IPS DF 4.7 (cell line): Measurements from ENCODE around the gene GABARAPL2.

Experiments
- DNase-seq: peaks from one replicate; pipeline ENCODE4 v3.0.0-alpha.2; 2013; ENCODE audit warnings: low spot score; ENCODE audit errors: extremely low read depth

GABARAPL2 gene

DNA sequence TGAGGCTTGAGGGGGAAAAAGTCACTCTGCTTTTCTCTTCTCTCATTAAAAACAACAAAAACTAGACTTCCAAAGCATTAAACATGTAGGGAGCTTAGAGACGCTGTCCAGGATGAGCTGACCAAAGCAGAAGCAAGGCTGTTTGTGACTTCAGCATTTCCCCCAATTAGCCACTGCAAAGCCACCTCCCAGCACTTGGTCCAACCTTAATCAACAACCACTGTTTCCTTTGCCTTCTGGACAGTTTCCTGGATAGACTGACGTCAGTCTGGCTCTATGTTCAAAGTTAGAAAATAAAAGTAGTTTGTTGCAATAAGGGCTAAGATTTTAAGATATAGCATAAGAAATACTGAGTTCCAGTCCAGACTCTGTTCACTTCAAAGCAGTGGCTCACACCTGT is 13.2 kb upstream of the GABARAPL2 start:
- DNase-seq, result no peak

DNA sequence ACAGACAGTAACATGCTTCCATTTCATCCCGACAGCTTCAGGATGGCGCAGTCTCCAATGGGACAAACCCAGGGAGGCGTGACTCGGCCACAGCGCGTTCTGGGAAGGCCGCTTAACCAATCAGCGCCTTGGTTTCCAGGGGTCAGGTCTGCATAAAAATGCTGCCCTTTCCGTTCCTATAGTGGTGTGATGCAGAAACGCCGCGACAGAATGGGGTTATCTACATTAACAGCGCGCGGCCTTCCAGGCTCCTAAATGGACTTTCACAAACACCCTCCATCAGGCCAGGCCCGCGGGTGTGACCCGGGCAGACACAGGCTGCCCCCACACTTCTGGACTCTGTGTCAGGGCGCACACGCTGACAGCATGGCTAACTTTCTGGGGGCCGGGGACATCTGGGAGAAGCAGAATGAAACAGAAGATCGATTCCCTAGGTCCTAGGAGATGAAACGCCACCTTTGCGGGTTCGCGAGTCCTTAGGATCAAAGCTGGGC is 10.9 kb upstream of the GABARAPL2 start:
- DNase-seq, result no peak

DNA sequence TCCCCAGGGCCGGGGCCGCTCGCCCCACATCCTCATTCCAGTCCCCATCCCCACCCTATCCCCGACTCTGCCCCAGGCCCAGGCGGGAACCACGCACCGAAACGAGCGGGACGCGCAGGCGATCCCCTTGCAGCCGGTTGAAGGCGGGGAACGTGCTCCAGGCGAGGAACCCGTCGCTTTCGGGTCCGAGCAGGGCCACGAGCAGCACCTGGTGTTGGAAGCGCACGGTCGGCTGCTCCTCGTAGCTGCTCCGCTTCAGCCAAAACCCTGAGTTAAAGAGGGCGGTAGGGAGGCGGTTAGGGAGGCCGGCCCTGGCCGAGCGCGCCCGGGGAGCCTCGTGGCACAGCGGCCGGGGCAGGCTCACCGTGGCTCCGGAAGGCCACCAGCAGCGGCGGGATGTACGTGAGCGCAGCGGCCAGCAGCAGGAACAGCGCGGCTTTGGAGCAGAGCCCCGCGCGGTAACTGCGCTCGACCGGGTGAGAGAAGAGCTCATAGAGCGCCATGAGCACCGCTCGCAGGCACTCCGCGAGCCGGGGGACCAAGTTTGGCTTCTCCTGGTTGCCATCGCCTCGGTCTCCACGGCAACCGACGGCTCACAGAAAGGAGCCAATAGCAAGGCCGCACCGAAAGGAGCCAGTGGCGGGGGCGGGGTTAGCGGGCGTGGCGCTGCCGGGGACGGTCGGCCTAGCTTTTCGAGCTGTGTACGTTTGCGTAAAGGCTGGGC is 10.3 kb upstream of the GABARAPL2 start, which contains the start of gene TMEM231:
Gene TMEM231 (minus strand): TSS at position 546 of the 724 bp plus-strand sequence. CDS start 43 bp downstream, at position 503.
- DNase-seq, result no peak

DNA sequence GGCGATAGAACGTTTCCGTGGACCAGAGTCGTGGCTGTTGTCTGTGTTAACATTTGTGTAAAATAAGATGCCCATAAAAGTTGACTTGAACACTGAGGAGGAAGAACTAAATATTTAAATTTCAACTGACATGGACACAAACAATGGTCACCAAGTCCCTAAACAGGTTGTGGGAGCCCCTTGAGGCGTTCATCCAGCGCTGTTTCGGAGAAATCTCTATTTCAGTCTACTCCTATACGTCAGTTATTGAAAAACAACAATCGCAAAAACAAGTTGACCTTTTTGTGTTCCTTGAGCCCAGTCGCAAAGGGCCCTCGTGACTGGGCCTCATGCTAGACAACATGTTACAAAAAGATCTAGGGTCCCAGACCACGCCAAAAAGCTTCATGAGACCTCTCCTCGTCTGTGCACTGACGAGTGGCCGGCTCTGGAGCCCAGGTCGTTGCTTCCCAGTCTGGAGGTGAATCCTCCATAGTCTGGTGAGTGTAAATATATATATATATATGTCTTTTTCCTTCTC is 9.7 kb upstream of the GABARAPL2 start:
- DNase-seq, result no peak

DNA sequence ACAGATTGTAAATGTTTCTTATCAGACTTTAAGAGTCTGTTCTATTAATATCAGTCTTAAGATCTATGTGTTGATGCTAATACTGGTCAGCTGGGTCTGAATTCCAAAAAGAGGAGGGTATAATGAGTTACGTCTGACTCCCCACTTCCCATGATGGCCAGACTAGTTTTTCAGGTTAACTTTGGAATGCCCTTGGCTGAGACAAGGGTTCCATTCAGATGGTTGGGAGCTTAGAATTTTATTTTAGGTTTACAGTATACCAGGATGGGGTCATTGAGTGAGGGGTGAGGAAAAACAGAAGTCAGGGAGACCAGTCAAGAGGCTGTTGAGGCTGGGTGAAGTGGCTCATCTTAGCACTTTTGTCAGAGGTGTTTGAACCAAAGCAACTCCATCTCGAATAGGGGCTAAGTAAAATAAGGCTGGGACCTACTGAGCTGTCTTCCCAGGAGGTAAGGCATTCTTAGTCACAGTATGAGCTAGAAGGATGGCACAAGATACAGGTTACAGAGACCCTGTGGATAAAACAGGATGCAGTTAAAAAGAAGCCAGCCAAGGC is 7.3 kb upstream of the GABARAPL2 start:
- DNase-seq, result no peak

DNA sequence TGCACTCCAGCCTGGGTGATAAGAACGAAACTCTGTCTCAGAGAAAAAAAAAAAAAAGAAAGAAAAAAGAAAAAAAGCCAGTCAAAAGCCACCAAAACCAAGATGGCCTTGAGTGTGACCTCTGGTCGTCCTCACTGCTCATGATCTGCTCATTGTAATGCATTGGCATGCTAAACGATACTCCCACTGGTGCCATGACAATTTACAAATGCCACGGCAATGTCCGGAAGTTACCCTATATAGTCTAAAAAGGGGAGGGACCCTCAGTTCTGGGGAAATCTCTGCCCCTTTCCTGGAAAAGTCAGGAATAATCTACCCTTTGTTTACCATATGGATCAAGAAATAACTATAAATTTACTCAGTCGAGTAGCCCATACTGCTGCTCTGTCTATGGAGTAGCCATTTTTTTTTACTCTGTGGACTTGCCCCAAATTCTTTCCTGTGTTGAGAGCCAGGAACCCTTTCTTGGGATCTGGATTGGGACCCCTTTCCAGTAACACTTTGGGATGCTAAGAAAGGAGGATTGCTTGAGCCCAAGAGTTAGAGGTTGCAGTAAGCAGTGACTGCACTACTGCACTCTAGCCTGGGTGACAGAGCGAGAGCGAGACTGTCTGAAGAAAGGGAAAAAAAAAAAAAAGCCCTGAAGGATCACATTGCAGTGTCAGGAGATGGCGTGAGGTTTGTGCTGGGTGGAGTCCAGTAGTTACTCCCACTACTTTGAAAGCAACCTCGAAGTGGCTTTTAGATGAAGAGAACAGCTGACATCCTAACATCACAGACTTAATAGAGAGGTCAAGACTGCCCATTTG is 6.4 kb upstream of the GABARAPL2 start:
- no peak for DNase-seq

DNA sequence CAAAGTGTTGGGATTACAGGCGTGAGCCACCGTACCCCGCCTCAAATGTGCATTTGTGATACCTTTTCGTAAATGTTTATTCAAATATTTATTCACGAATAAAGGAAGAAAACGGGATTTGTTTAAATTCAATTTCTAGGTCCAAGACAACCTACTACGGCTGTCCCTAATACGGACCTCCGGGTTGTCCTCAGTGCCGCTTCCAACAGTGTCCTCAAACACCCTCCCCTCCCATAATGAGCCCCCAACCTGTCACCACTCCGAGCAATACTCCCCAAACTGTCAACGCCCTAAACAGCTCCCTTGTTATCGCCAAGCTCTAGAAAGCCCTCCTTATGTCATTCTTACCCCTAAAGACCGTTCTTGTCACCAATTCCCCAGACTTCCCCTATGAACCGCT is 539 bp upstream of the GABARAPL2 start:
- no peak for DNase-seq

DNA sequence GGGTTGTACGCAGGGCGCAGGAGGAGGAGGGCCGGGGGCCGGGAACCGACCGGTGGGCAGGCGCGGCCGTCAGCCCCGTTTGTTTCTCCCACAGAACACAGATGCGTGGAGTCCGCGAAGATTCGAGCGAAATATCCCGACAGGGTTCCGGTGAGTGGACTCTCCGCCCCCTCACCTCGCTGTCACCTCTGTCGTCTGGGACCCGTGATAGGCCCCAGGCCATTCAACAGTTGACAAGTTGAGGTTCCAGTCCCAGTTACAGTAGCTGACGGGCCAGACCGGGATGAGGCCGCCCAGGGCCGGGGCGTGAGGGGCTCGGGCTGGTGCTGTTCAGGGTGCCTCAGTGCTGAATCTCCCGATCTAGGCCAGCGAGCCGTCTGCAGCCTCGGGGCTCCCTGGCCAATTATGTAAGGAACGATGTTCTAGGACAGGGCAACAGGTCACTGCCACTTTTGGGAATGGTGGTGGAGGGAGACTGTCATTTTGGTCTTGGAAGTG is 628 bp downstream of the GABARAPL2 start:
- DNase-seq, result no peak

DNA sequence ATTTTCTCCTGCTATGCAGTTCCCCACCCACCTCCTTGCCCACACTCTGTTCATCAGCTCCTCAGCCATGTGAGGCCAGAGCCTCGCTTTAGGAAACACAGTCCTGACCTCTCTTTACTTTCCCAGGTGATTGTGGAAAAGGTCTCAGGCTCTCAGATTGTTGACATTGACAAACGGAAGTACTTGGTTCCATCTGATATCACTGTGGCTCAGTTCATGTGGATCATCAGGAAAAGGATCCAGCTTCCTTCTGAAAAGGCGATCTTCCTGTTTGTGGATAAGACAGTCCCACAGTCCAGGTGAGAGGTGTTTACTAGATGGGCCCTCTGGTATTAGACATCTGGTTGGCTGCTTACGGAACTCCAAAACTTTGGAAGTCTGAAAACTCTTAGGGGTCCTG is 1.7 kb downstream of the GABARAPL2 start:
- DNase-seq, result no peak

DNA sequence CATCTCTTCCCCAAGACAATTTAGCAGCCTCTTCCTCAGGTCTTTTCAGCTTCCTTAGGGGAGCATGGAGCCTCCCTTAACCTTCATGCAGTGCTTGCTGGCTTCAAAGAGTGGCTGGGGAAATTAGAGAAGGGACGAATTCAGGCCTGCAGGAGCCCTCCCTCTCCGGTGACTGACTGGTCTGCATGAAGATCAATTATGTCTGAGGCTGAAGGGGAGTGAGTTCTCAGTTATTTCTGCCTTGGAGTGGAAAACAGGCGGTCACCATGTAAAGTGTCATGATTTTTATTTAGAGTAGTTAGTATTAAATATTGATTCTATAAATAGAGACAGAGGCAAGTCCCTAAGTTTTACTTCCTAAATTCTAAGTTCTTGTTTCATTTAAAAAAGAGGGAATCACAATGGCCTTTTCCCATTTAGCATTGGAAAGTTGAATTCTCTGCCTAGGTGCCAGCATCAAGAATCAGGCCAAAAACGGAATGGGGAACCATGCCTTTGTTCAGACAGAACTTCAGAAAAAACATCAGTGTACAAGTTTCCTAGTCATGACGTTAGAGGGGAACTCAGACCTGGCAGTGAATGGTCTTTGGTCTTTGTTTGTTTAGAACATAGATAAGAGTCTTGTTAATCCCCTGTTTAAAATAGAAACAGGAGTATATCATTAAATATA is 4.4 kb downstream of the GABARAPL2 start:
- no peak for DNase-seq

DNA sequence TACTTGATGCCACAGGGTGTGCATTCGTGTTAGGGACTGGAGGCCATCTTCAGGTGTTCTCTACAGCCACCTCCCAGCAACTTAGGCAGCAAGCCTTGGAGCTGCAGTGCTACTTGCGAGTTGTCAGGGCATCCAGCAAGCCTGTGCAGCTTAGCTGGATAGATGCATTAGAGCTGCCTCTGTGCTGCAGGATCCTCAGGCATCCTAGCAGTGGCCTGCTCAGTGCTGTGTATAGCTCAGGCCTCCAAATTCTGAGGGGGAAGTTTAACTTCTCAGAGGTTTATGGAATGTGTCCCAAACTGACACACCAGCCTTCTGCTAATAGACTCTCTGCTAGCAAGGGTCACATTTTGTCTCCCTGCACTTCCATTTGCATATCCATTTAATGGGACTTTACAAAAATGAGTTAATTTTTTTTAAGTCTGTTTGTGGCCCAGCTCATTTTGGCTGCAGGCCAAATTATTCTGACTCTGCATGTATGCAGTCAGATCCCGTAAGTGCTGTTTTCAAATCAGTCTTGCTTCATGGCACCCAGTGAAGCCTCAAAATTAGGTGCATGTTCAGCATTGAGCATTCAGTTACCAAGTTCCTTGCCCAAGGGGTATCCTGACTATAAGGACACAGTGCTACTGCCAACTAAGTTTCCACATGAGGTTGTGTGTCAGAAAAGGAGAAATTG is 6.8 kb downstream of the GABARAPL2 start:
- DNase-seq, result no peak

DNA sequence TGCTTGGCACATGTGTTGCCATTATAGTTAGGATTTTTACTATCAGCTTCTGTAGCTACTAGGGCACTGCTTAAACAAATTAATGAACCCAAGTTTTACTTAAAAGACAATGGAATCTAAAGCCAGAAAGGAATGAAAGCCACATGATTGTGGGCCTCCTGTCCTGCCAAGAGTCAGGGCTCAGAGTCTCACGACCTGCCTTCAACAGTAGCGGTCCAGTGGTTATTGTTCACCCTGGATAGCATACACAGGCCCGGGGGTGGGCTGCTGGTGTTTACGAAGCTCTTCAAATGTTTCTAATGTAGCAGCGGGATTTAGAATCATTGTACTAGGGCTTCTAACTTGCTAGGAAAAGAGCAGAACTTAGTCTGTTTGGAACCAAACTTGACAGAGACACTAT is 7.8 kb downstream of the GABARAPL2 start:
- DNase-seq, result no peak

DNA sequence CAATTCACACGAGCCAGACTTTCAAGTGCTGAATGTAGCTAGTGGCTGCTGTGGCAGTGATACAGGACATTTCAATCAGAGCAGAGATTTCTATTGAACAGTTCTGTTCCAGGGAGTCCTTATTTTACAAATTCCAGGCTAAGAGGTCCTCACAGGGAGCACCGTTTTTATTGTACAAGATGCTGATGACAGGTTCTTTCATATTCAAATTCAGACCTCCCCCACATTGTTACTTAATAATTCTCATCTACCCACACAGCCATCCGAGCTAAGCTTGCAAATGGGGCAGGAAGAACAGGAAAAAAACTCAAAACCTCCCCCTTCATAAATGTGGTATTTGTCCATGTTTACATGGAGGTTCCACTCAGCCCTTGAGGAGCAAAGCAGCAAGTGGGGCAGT is 9.8 kb downstream of the GABARAPL2 start:
- no peak for DNase-seq

DNA sequence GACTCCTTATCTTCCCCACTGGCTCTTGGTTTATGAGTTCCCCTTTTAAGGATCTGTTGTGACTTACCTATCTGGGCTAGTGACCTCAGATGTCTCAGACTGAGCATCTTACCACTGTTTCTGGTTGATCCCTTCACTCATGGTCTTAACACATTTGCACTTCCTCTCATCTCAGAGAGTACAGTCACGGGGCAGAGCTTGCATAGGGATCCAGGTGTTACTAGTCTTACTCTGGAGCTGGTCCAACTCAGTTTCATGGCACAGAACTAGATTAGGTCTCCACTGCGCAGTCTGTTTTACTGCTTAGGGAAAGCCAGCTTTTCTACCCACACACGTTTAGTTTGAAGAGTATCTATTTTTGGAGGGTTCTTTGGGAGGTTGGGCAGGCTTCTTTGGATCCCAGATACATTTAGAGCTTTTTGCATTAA is 10.2 kb downstream of the GABARAPL2 start:
- DNase-seq, result no peak

DNA sequence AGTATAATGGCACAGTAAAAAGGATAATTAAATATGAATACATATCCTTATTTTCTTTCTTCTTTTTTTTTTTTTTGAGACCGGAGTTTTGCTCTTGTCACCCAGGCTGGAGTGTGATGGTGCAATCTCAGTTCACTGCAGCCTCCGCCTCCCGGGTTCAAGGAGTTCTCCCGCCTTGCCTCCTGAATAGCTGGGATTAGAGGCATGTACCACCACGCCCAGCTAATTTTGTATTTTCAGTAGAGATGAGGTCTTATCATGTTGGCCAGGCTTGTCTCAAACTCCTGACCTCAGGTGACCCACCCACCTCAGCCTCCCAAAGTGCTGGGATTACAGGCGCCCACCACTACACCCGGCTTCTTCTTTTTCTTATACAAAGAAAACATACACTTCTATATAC is 12.0 kb downstream of the GABARAPL2 start:
- DNase-seq, result no peak

DNA sequence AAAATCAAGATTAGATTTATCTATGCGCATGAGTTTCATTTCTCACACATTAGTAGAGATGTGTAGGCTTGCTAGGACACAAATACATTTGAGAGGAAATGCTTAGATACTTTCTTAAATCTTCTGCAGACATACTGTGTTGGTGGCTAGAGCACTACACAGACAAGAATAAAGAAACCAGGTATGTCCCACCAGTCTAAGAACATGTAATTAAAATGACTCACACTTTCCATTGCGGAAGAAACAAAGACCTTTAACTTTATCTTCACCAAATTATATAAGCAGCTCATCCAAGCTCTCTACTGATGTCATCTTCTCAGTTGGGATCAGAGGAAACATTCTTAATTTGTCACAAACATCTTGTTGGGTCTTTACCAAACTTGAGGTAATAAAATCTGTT is 12.5 kb downstream of the GABARAPL2 start:
- DNase-seq, result no peak

DNA sequence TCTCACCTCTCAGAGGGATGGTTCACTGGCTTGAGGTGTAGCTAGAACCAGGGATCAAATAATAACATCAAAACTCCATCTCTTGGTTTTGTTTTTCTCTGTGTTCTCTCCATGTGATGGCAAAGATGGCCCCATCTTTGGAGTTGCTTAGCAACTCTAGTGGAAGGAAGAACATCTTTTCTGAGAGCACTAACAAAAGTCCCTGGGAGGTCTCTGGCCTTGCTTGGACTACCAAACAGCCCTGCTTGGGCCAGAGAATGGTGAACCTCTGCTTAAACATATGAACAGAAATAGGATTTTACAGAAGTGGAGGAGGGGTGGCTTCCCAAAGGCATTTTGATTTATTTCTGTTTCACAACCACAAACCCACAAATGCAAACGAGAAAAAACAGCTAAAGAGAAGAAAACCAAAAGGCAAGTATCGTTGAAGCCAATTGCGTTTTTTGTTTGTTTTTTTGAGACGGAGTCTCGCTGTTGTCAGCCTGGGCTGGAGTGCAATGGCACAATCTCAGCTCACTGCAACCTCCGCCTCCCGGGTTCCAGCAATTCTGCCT is 13.2 kb downstream of the GABARAPL2 start:
- DNase-seq, result no peak

DNA sequence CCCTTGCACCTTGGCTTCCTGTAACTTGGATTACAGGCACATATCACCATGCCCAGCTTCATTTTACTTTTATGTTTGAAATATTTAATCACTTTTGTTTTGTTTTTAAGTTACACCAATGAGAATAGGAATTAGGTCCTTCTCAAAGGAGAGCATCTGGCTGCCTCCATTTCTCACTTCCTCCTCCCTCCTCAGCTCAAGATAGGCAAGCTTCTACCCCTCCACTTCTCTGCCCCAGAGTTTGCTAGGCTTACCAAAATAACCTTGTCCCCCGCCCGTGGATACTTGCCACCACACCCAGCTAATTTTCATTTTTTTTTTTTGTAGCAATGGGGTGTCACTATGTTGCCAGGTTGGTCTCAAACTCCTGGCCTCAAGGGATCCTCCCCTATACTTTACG is 17.9 kb downstream of the GABARAPL2 start:
- DNase-seq, result no peak

DNA sequence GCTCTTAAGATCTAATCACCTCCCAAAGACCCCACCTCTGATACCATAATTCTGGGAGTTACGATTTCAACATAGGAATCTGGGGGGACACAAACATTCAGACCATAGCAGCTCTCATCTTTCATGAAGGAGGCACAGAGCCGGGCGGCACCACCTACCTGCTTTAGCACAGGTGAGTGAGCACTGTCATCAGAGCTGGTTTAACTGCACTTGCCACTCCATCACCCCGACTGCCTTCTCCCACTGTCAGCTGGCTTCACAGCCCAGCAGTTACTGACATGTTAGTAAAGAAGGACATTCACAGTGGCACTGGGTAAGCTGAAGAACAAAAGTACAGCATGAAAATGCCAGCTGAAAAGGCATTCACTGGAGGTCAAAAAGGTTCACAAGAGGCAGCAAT is 22.5 kb downstream of the GABARAPL2 start:
- DNase-seq, result no peak

DNA sequence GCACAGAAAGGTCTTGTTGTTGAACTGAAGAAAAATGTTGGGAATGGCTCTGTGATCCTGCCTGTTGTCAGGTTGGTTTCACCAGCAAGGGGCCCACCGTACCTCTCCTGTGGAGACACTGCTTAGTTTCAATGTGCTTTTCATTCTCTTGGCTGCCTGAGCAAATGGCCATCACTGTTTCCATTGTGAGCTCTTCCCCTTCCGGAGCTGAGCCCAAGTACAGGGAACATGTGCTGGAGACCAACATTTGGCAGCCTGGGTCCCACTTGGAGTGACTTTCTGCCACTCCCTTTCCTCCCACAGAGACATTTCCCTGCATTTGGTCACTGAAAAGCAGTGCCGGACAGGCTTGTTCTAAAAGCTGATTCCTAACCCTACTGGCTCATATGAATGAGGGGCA is 23.1 kb downstream of the GABARAPL2 start:
- DNase-seq, result no peak
